H1 (cell line): ENCODE measurements around the gene POLR1B. TPM values are rescaled to one million over a fixed set of nuclear protein-coding genes. Genes with fewer than 3 reads are reported as not detected.

Experiments
- CTCF ChIA-PET: fragments of 300-600 bp; sonication (Branson Sonifier 250); formaldehyde crosslinking; loops from one replicate; lab custom pipeline; 2021; ENCODE audit not compliant: partially characterized antibody; lab: Charles Lee
- POLR2A ChIA-PET: fragments of 300-600 bp; sonication (Branson Sonifier 250); formaldehyde crosslinking; loops from one replicate; lab custom pipeline; 2021; ENCODE audit warnings: inconsistent platforms; ENCODE audit not compliant: partially characterized antibody; lab: Charles Lee
- DNase-seq, 2 experiments: peaks; one replicate each; pipeline versions ENCODE4 v3.0.0 to v3.0.0-alpha.2; 2010 to 2022; ENCODE audit warnings: low spot score in 2 of 2, low read depth in 1 of 2, mixed read lengths in 1 of 2
- FAIRE-seq: peaks from 2 replicates; lab custom pipeline; 2011; peaks lifted over from hg19 to GRCh38; lab: Jason Lieb, UNC
- H2AFZ ChIP-seq: 2 replicates; pipeline ENCODE4 v1.8.1; 2012; ENCODE audit warnings: low read length, inconsistent platforms
- H2AK5ac ChIP-seq: 2 replicates; pipeline ENCODE4 v1.6.1; 2013; ENCODE audit warnings: low read depth, low read length
- H2BK120ac ChIP-seq: replicated peaks from 2 replicates; pipeline ENCODE3; 2013; ENCODE audit warnings: low read depth, low read length, inconsistent platforms
- H2BK12ac ChIP-seq: 2 replicates; pipeline ENCODE4 v1.6.1; 2013; ENCODE audit warnings: low read depth, low read length
- H2BK15ac ChIP-seq: 2 replicates; pipeline ENCODE4 v1.6.1; 2013; ENCODE audit warnings: low read length
- H2BK20ac ChIP-seq: 2 replicates; pipeline ENCODE4 v1.6.1; 2013; ENCODE audit warnings: low read length
- H2BK5ac ChIP-seq: 2 replicates; pipeline ENCODE4 v1.6.1; 2013; ENCODE audit warnings: low read depth, low read length
- H3K14ac ChIP-seq: 2 replicates; pipeline ENCODE4 v1.6.1; 2013; ENCODE audit warnings: inconsistent platforms; ENCODE audit not compliant: insufficient read length
- H3K18ac ChIP-seq: 2 replicates; pipeline ENCODE4 v1.6.1; 2013; ENCODE audit warnings: low read length; ENCODE audit errors: extremely low read depth
- H3K23ac ChIP-seq: 2 replicates; pipeline ENCODE4 v1.6.1; 2013; ENCODE audit warnings: inconsistent platforms; ENCODE audit not compliant: insufficient read length
- H3K23me2 ChIP-seq: 2 replicates; pipeline ENCODE4 v1.6.1; 2013; ENCODE audit warnings: low read depth, low read length
- H3K27ac ChIP-seq: 2 replicates; pipeline ENCODE4 v1.6.1; 2011; ENCODE audit warnings: low read depth, low read length, inconsistent platforms
- H3K27me3 ChIP-seq, 4 experiments: replicated peaks in 1 of 4; 1 replicate in 1 of 4; 2 replicates in 3 of 4; pipeline versions ENCODE4 v1.6.1 to v1.8.1; 2011 to 2013; ENCODE audit warnings: low read length in 3 of 4, mild to moderate bottlenecking in 3 of 4, inconsistent platforms in 2 of 4, mixed read lengths in 2 of 4, moderate library complexity in 1 of 4; ENCODE audit not compliant: control insufficient read depth in 3 of 4, insufficient read depth in 3 of 4; ENCODE audit errors: extremely low read depth in 1 of 4
- H3K36me3 ChIP-seq, 4 experiments: 2 replicates each; pipeline versions ENCODE4 v1.6.1 to v1.8.1; 2011 to 2013; ENCODE audit warnings: mild to moderate bottlenecking in 4 of 4, low read length in 3 of 4, moderate library complexity in 2 of 4, control low read depth in 1 of 4, inconsistent platforms in 1 of 4; ENCODE audit not compliant: insufficient read depth in 4 of 4, control insufficient read depth in 2 of 4
- H3K4ac ChIP-seq: replicated peaks from 2 replicates; pipeline ENCODE3; 2013; ENCODE audit warnings: low read length, low read depth, mixed read lengths, inconsistent platforms; ENCODE audit not compliant: insufficient read length
- H3K4me1 ChIP-seq, 4 experiments: replicated peaks in 1 of 4; 1 replicate in 1 of 4; 2 replicates in 3 of 4; pipeline versions ENCODE4 v1.6.1 to v1.8.1; 2011 to 2013; ENCODE audit warnings: low read length in 3 of 4, inconsistent platforms in 2 of 4, mixed read lengths in 1 of 4; ENCODE audit not compliant: insufficient read depth in 4 of 4, control insufficient read depth in 3 of 4
- H3K4me2 ChIP-seq, 2 experiments: 2 replicates each; pipeline versions ENCODE4 v1.6.1 to v1.8.1; 2011 to 2013; ENCODE audit warnings: low read depth in 2 of 2, low read length in 2 of 2, control low read depth in 1 of 2, inconsistent platforms in 1 of 2, mild to moderate bottlenecking in 1 of 2; ENCODE audit not compliant: insufficient read depth in 1 of 2
- H3K4me3 ChIP-seq, 4 experiments: fragments of 200-600, 300-600 bp in 1 of 4; sonication (generic), shearing (Covaris generic), sonication (Bioruptor Twin) in 1 of 4; 2 replicates each; pipeline versions ENCODE4 v1.5.1 to v1.8.1; 2011 to 2016; ENCODE audit warnings: low read length in 4 of 4, low read depth in 3 of 4, control low read depth in 2 of 4, inconsistent platforms in 2 of 4, mild to moderate bottlenecking in 2 of 4, mixed read lengths in 1 of 4, moderate library complexity in 1 of 4; ENCODE audit not compliant: insufficient read depth in 2 of 4; ENCODE audit errors: extremely low read depth in 1 of 4
- H3K56ac ChIP-seq: replicated peaks from 2 replicates; pipeline ENCODE3; 2013; ENCODE audit warnings: low read depth, mild to moderate bottlenecking, mixed read lengths, low read length, inconsistent platforms; ENCODE audit not compliant: insufficient read length
- H3K79me1 ChIP-seq: 2 replicates; pipeline ENCODE4 v1.6.1; 2013; ENCODE audit warnings: low read depth, low read length, control low read depth
- H3K79me2 ChIP-seq, 2 experiments: 2 replicates each; pipeline versions ENCODE4 v1.6.1 to v1.8.1; 2012 to 2013; ENCODE audit warnings: low read length in 2 of 2, mild to moderate bottlenecking in 2 of 2, inconsistent platforms in 1 of 2; ENCODE audit not compliant: insufficient read depth in 2 of 2, control insufficient read depth in 1 of 2
- H3K9ac ChIP-seq, 4 experiments: replicated peaks in 1 of 4; 1 replicate in 1 of 4; 2 replicates in 3 of 4; pipeline versions ENCODE4 v1.6.1 to v1.8.1; 2011 to 2013; ENCODE audit warnings: low read depth in 3 of 4, low read length in 3 of 4, control low read depth in 2 of 4, mild to moderate bottlenecking in 2 of 4, moderate library complexity in 2 of 4, inconsistent platforms in 1 of 4; ENCODE audit errors: extremely low read depth in 1 of 4
- H3K9me3 ChIP-seq, 2 experiments: 2 replicates each; pipeline versions ENCODE4 v1.6.1 to v1.8.1; 2012 to 2013; ENCODE audit warnings: mild to moderate bottlenecking in 2 of 2, moderate library complexity in 2 of 2, control low read depth in 1 of 2, inconsistent platforms in 1 of 2, low read depth in 1 of 2, low read length in 1 of 2, mixed read lengths in 1 of 2; ENCODE audit not compliant: insufficient read depth in 2 of 2
- H4K20me1 ChIP-seq, 2 experiments: replicated peaks in 1 of 2; 2 replicates each; pipeline versions ENCODE3 to v1.8.1; 2011 to 2013; ENCODE audit warnings: inconsistent platforms in 2 of 2, low read length in 2 of 2, mild to moderate bottlenecking in 1 of 2; ENCODE audit not compliant: insufficient read depth in 2 of 2, control insufficient read depth in 1 of 2
- H4K5ac ChIP-seq: 2 replicates; pipeline ENCODE4 v1.6.1; 2013; ENCODE audit warnings: low read length, low read depth, mixed read lengths, inconsistent platforms; ENCODE audit not compliant: insufficient read length
- H4K8ac ChIP-seq: 2 replicates; pipeline ENCODE4 v1.8.0; 2013; ENCODE audit warnings: mild to moderate bottlenecking, moderate library complexity, low read length, inconsistent platforms; ENCODE audit not compliant: insufficient read depth; ENCODE audit errors: extremely low read depth
- H4K91ac ChIP-seq: replicated peaks from 2 replicates; pipeline ENCODE3; 2013; ENCODE audit warnings: low read length, mixed read lengths, inconsistent platforms; ENCODE audit not compliant: insufficient read length
- BACH1 ChIP-seq: IDR thresholded peaks from 2 replicates; pipeline ENCODE4 v1.6.1; 2012; ENCODE audit warnings: low read length, improper control_type of control experiment
- CHD1 ChIP-seq: IDR thresholded peaks from 2 replicates; pipeline ENCODE4 v1.6.1; 2012; ENCODE audit warnings: low read depth, low read length, improper control_type of control experiment
- EP300 ChIP-seq, 2 experiments: IDR thresholded peaks; 1 replicate in 1 of 2; 2 replicates in 1 of 2; pipeline ENCODE4 v1.6.1; 2011 to 2012; ENCODE audit warnings: low read depth in 2 of 2, low read length in 2 of 2, mild to moderate bottlenecking in 2 of 2, borderline replicate concordance in 1 of 2, inconsistent platforms in 1 of 2, moderate library complexity in 1 of 2
- FOSL1 ChIP-seq: IDR thresholded peaks from 2 replicates; pipeline ENCODE4 v1.6.1; 2011; ENCODE audit warnings: mild to moderate bottlenecking, low read depth, low read length, moderate library complexity; ENCODE audit not compliant: insufficient read depth
- GABPA ChIP-seq: IDR thresholded peaks from 2 replicates; pipeline ENCODE4 v1.6.1; 2011; ENCODE audit warnings: mild to moderate bottlenecking, low read length, moderate library complexity, borderline replicate concordance; ENCODE audit not compliant: insufficient read depth
- JUND ChIP-seq: IDR thresholded peaks from 2 replicates; pipeline ENCODE4 v1.6.1; 2011; ENCODE audit warnings: mild to moderate bottlenecking, improper control_type of control experiment, low read length
- KDM4A ChIP-seq: IDR thresholded peaks from one replicate; pipeline ENCODE4 v1.7.1; 2012; ENCODE audit warnings: low read depth, mild to moderate bottlenecking, moderate library complexity, low read length, inconsistent platforms; ENCODE audit not compliant: severe bottlenecking
- SIN3A ChIP-seq, 2 experiments: IDR thresholded peaks in 1 of 2; conservative IDR thresholded peaks in 1 of 2; 2 replicates each; pipeline ENCODE4 v1.6.1; 2011 to 2012; ENCODE audit warnings: low read length in 2 of 2, improper control_type of control experiment in 1 of 2, low read depth in 1 of 2, mild to moderate bottlenecking in 1 of 2
- WGBS, 2 experiments: shearing (Covaris generic) in 1 of 2; methylation state at CpG; one replicate each; pipeline versions ENCODE4 v1.1.6 to v1.1.7; 2013 to 2015; ENCODE audit warnings: low lambda C conversion rate in 2 of 2, mixed read lengths in 2 of 2, inconsistent platforms in 1 of 2, low coverage in 1 of 2, missing lambda C conversion rate in 1 of 2; ENCODE audit not compliant: insufficient replicate concordance in 2 of 2, insufficient coverage in 1 of 2, insufficient read length in 1 of 2; ENCODE audit errors: extremely low coverage in 1 of 2, missing lambda C conversion rate in 1 of 2; 5-methylcytosine and 5-hydroxymethylcytosine counted together
- polyA plus RNA-seq, 7 experiments: library from polyadenylated mRNA; depleted of rRNA in 3 of 7; stranded (reverse) in 5 of 7; unstranded in 2 of 7; fragments of >200 nt in 5 of 7; fragments of 200-250 nt in 2 of 7; gene quantifications; 1 replicate in 5 of 7; 2 replicates in 1 of 7; 4 replicates in 1 of 7; pipeline versions ENCODE4 v1.2.1 to v1.2.3, GENCODE V29; 2011 to 2013; ENCODE audit warnings: missing spikeins in 2 of 7, mixed read lengths in 2 of 7
- total RNA-seq: library from RNA; stranded (reverse); fragmentation: NEBNext Ultra II Directional; extraction: Animal tissue kit (Norgen Biotek cat#: 25700); gene quantifications from 2 replicates; pipeline ENCODE4 v1.2.1, GENCODE V29; 2021

The POLR1B gene
- total and polyA plus RNA-seq, 2 of the 8 experiments (the other 6 are each of a cell fraction or from before 2014, with no cell fraction given), result 24.3 to 69.4 TPM

GRCh38 chr2:112541315-112542122 lies 746 bp upstream of the POLR1B start:
- no peak overlapping the region for H3K56ac ChIP-seq
- peaks cover 15 to 40% of the 10 kb centered on the region in 2 experiments for H3K79me2 ChIP-seq
- H3K18ac ChIP-seq, result peak overlapping the region; percentile 91
- peak overlapping the region; percentile 96 for H3K27ac ChIP-seq
- POLR2A ChIA-PET, result interaction anchor here (0.8 kb wide), 1 partner anchor 42 kb away, joined by 3 read pairs; no protein-coding TSS in a partner anchor
- H3K4me2 ChIP-seq, result peak overlapping the region; percentile 79 to 100
- H3K9me3 ChIP-seq, result no peaks in the 10 kb centered on the region
- H3K23me2 ChIP-seq, result peaks cover 9% of the 10 kb centered on the region
- peak overlapping the region; percentile 94 to 98 (median 97) for H3K4me3 ChIP-seq
- peak overlapping the region; percentile 96; the same call in 1 of the 2 replicates for H4K8ac ChIP-seq
- peak overlapping the region; percentile 97 for H2AFZ ChIP-seq
- H4K20me1 ChIP-seq, result peaks cover 2 to 5% of the 10 kb centered on the region in 2 experiments
- peak overlapping the region; percentile 41 for H2BK120ac ChIP-seq
- H3K4ac ChIP-seq, result peak overlapping the region; percentile 72
- peak overlapping the region; percentile 62; the same call in 1 of the 2 replicates for H2BK12ac ChIP-seq
- H3K23ac ChIP-seq, result no peak overlapping the region
- H3K14ac ChIP-seq, result no peak overlapping the region
- H3K4me1 ChIP-seq, result peaks cover 0 to 5% (median 3%) of the 10 kb centered on the region in 4 experiments; a peak in 2 of 7 replicates
- H2BK15ac ChIP-seq, result peak overlapping the region; percentile 63; the same call in 1 of the 2 replicates
- H4K91ac ChIP-seq, result no peak overlapping the region
- DNase-seq (peak in 1 of 2 experiments; percentile 88), FAIRE-seq (no peak)
- no peak overlapping the region for H2AK5ac ChIP-seq
- peak overlapping the region; percentile 37 to 94 (median 90) for H3K9ac ChIP-seq
- H2BK5ac ChIP-seq, result peak overlapping the region; percentile 95
- CTCF ChIA-PET, result interaction anchor here (1.0 kb wide), 1 partner anchor 61 kb away, joined by 4 read pairs; no protein-coding TSS in a partner anchor
- H3K79me1 ChIP-seq, result no peaks in the 10 kb centered on the region; the same call in 1 of the 2 replicates
- peak overlapping the region; percentile 70 for H4K5ac ChIP-seq
- H3K36me3 ChIP-seq, result peaks cover 0 to 6% (median 0%) of the 10 kb centered on the region in 4 experiments; a peak in 1 of 8 replicates
- WGBS, 2 experiments, result 24% methylated on average over 34 of the region's 34 CpGs; no CpG with 5 or more reads in 1 of the 2 experiments
- no peaks in the 10 kb centered on the region; a peak in 1 of 7 replicates for H3K27me3 ChIP-seq
- H2BK20ac ChIP-seq, result no peak overlapping the region
- TF ChIP-seq KDM4A (no peak), EP300 (IDR thresholded peaks at IDR 0.05; ENCODE audit: borderline replicate concordance in 1 of 2, low read depth in 2 of 2, low read length in 2 of 2) (peak in 1 of 2 experiments; percentile 96; a peak in 2 of 3 replicates), FOSL1 (no peak), BACH1 (no peak), JUND (peak; percentile 84), GABPA (no peak), CHD1 (peak; percentile 64), SIN3A (conservative IDR thresholded peaks at IDR 0.05 in 1 of 2, IDR thresholded peaks at IDR 0.05 in 1 of 2; ENCODE audit: low read depth in 1 of 2, low read length in 2 of 2) (0 out of 4 replicates have a peak, but pooled peaks of 1 of the 2 experiments have one; percentile 43)
